Heart left ventricle (tissue), 16 donors: ENCODE data around the gene MYLK4. TPM values are rescaled to one million over a fixed set of nuclear protein-coding genes. Genes with fewer than 3 reads are reported as not detected.

Experiments
- ATAC-seq, 4 donors: fragments of 200-7000 bp; cut with Tn5 transposase; one replicate each; pipeline ENCODE4 v1.9.1; 2020 to 2022; ENCODE audit warnings: moderate library complexity in 4 of 4, mild to moderate bottlenecking in 3 of 4, moderate number of reproducible peaks in 1 of 4
- DNase-seq, 5 donors: peaks; one replicate each; pipeline ENCODE4 v3.0.0-alpha.2; 2020
- H3K27ac ChIP-seq, 12 donors: fragments of 200-600 bp; sonication (generic) in 4 of 12; one replicate each; pipeline versions ENCODE4 v1.5.0 to v1.8.0; 2016 to 2022; ENCODE audit warnings: mild to moderate bottlenecking in 2 of 12
- H3K27me3 ChIP-seq, 9 donors: fragments of 200-600 bp; sonication (generic) in 2 of 9; one replicate each; pipeline versions ENCODE4 v1.5.1 to v1.8.0; 2016 to 2022; ENCODE audit warnings: mild to moderate bottlenecking in 3 of 9
- H3K36me3 ChIP-seq, 9 donors: fragments of 200-600 bp; sonication (generic) in 2 of 9; one replicate each; pipeline versions ENCODE4 v1.5.0 to v1.8.0; 2018 to 2022; ENCODE audit warnings: mild to moderate bottlenecking in 2 of 9
- H3K4me1 ChIP-seq, 12 donors: fragments of 200-600 bp; sonication (generic) in 4 of 12; one replicate each; pipeline versions ENCODE4 v1.5.0 to v1.8.0; 2016 to 2022; ENCODE audit warnings: mild to moderate bottlenecking in 3 of 12
- H3K4me3 ChIP-seq, 12 donors: fragments of 200-600 bp; sonication (generic) in 4 of 12; one replicate each; pipeline versions ENCODE4 v1.5.0 to v1.8.0; 2017 to 2022; ENCODE audit warnings: mild to moderate bottlenecking in 9 of 12, moderate library complexity in 4 of 12
- H3K9me3 ChIP-seq, 12 donors: fragments of 200-600 bp; sonication (generic) in 4 of 12; one replicate each; pipeline versions ENCODE4 v1.5.0 to v1.8.0; 2016 to 2022; ENCODE audit warnings: mild to moderate bottlenecking in 1 of 12
- CTCF ChIP-seq, 12 donors: fragments of 200-600 bp; sonication (generic) in 4 of 12; IDR thresholded peaks; one replicate each; pipeline versions ENCODE4 v1.5.0 to v1.8.0; 2018 to 2022; ENCODE audit warnings: antibody characterized with exemption in 12 of 12, mild to moderate bottlenecking in 5 of 12
- POLR2A ChIP-seq, 2 donors: fragments of 450-650 bp; IDR thresholded peaks; one replicate each; pipeline ENCODE4 v1.6.1; 2017; ENCODE audit warnings: antibody characterized with exemption in 2 of 2, mild to moderate bottlenecking in 2 of 2, moderate library complexity in 2 of 2
- WGBS, 4 donors: extraction: QIAGEN DNeasy Blood & Tissue Kit in 2 of 4; methylation state at CpG; one replicate each; pipeline versions ENCODE4 v1.1.5 to v1.1.7; 2013 to 2018; 5-methylcytosine and 5-hydroxymethylcytosine counted together
- intact Hi-C, 10 donors: fragments of 100-400 bp; cut with DNase I; formaldehyde crosslinking; loops; one replicate each; pipeline versions ENCODE4 v1.11.1 to v1.14.2; 2022
- polyA plus RNA-seq, 2 donors: library from polyadenylated mRNA; stranded (reverse); fragments of 200-250 nt; gene quantifications; one replicate each; pipeline ENCODE4 v1.2.3, GENCODE V29; 2013
- total RNA-seq, 9 donors: library from RNA; depleted of rRNA in 2 of 9; stranded (reverse); fragments of >200 nt in 2 of 9; fragmentation: NEBNext Ultra II Directional in 3 of 9; extraction: Animal tissue kit (Norgen Biotek cat#: 25700) in 3 of 9; gene quantifications; one replicate each; pipeline versions ENCODE4 v1.1.0 to v1.2.4, GENCODE V29; 2016 to 2023
- donor health status: ischemic (EF 13 %, LVEDD 7.1; RV severe dilation, severe dysfunction).
- donor health status: healthy with polysubstance abuse.
- donor health status: DM: no; HTN: yes; CAD: no.
- donor health status: DM: no; HTN: no; CAD: no.
- donor health status: ischemic (EF 25% LVEDD 6.9; RV normal size, moderate dysfunction).
- donor health status: ischemic (EF 25% LVEDD 5.7; RV mildly dilated, moderate dysfunction).
- donor health status: healthy.
- donor health status: DM: yes; HTN: yes; CAD: no.
- donor health status: ischemic (EF 35%, LVEDD 5.7; RV mildly dilated, moderate dysfunction).
- donor health status: nonischemic (EF 11% LVEDD 7.7; RV severe dilation, severe dysfunction).
- donor health status: DM: yes; HTN: yes; CAD: no.
- donor health status: PGD.
- donor health status: ischemic (EF 29% LVEDD 5.4; RV normal size, mild dysfunction).
- donor health status: nonischemic (EF 23%, LVEDD 6.1; RV moderate dilation, normal function).

MYLK4 gene
- total and polyA plus RNA-seq, 11 donors, result 0.14 to 1.6 (median 0.52) TPM

- TF ChIP-seq CTCF (IDR thresholded peaks at IDR 0.05) (no peak), POLR2A (IDR thresholded peaks at IDR 0.05) (no peak)
- DNase-seq (no peak), ATAC-seq (peak in 1 of 4 donors; percentile 34)
- H3K27me3 ChIP-seq, result no peaks in the 10 kb centered on the region
- no peaks in the 10 kb centered on the region for H3K9me3 ChIP-seq
- intact Hi-C loops, result no loop called here
- peaks cover 0 to 5% (median 0%) of the 10 kb centered on the region in 12 donors for H3K4me1 ChIP-seq
- WGBS, 4 donors, result 79 to 86% (median 81%) methylated on average over 12 of the region's 12 CpGs
- no peak overlapping the region for H3K27ac ChIP-seq
- H3K36me3 ChIP-seq, result no peaks in the 10 kb centered on the region
- H3K4me3 ChIP-seq, result no peak overlapping the region
Observed at GRCh38 chr6:2669067-2669700, 81.5 kb downstream of the MYLK4 start.

DNA sequence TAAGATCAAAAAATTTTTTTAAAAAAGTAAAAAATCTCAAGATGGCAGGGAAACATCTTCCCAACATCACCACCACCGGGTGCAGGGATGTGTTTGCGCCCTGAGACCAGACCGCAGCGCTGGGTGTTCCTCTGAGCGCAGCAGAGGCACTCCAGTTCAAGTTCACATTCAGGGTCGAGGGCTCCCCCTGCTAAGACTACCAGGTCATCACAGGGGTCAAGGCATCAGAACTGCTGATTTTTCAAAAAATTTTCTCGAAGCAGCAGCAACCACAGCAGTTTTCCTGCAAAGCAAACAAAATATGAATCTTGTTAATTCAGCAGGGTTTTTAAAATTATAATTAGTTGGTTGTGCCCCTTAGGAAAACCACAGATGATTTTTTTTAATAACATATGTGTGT, 83.1 kb downstream of the MYLK4 start:
- H3K4me1 ChIP-seq, result peaks cover 0 to 5% (median 0%) of the 10 kb centered on the region in 12 donors
- DNase-seq, result no peak
- no peaks in the 10 kb centered on the region for H3K27me3 ChIP-seq
- no peak overlapping the region for H3K27ac ChIP-seq
- WGBS, 4 donors, result 83 to 94% (median 88%) methylated on average over 7 of the region's 7 CpGs
- no peak for ATAC-seq
- intact Hi-C loops, result no loop called here
- no peaks in the 10 kb centered on the region for H3K36me3 ChIP-seq
- TF ChIP-seq POLR2A (IDR thresholded peaks at IDR 0.05) (no peak), CTCF (IDR thresholded peaks at IDR 0.05) (no peak)
- no peak overlapping the region for H3K4me3 ChIP-seq
- H3K9me3 ChIP-seq, result no peaks in the 10 kb centered on the region

DNA sequence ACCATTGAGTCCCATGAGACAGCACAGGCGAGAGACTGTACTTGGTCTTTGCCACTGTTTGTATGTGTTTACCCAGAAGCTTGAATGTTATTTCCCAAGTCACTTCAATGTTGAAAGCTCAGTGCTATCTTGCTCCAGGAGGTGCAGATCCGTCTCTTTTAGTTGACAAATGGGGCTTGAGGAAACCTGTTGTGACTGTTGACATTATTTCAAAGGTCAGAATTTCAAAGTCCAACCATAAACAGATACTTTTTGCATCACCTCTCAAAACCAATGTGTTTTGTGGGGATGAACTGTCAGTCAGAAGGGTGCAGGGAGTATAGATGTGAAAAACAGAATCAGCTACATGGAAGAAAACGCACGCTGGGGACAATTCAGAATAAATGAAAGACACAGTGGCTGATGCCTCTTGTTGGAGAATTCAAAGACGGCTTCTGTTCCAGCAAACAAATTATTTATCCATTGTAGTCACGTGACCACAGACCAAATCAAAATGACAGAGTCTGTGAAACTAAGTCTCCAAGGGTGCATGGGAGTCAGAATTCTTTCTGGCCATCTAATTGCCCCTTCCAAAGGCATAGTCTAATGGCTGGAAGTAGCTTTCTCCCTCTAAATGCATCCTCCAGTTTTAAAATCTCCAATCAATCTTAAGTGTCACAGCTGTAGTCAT, 83.7 kb downstream of the MYLK4 start:
- DNase-seq, result no peak
- intact Hi-C loops, result no loop called here
- no peak overlapping the region for H3K4me3 ChIP-seq
- H3K9me3 ChIP-seq, result no peaks in the 10 kb centered on the region
- no peaks in the 10 kb centered on the region for H3K27me3 ChIP-seq
- no peak for ATAC-seq
- no peak overlapping the region for H3K27ac ChIP-seq
- no peak for TF ChIP-seq CTCF (IDR thresholded peaks at IDR 0.05)
- TF ChIP-seq POLR2A (IDR thresholded peaks at IDR 0.05), result no peak
- H3K4me1 ChIP-seq, result peaks cover 0 to 5% (median 0%) of the 10 kb centered on the region in 12 donors
- no peaks in the 10 kb centered on the region for H3K36me3 ChIP-seq
- 90 to 93% (median 92%) methylated on average over 6 of the region's 6 CpGs for WGBS, 4 donors

GRCh38 chr6:2665146-2666070, 85.3 kb downstream of the MYLK4 start:
- no peaks in the 10 kb centered on the region for H3K36me3 ChIP-seq
- whole genome bisulfite sequencing, 4 donors, result 47 to 59% (median 52%) methylated on average over 11 of the region's 11 CpGs
- TF ChIP-seq CTCF (IDR thresholded peaks at IDR 0.05) (no peak), POLR2A (IDR thresholded peaks at IDR 0.05) (no peak)
- no peak for ATAC-seq
- intact Hi-C loops, result no loop called here
- H3K4me1 ChIP-seq, result peaks cover 0 to 5% (median 0%) of the 10 kb centered on the region in 12 donors
- H3K27me3 ChIP-seq, result no peaks in the 10 kb centered on the region
- H3K9me3 ChIP-seq, result no peaks in the 10 kb centered on the region
- H3K27ac ChIP-seq, result no peak overlapping the region
- H3K4me3 ChIP-seq, result no peak overlapping the region
- no peak for DNase-seq
